ENCODE data around the gene OR5AN1.
"Not testable (repeated sequence)": the region's sequence is repeated elsewhere in the genome, so short reads cannot be mapped to it uniquely, and the experiment has no call there.

OR5AN1 gene

GRCh38 chr11:59358595-59358994, at the start of gene OR5AN1:
OR5AN1 (plus strand) TSS chr11:59358895; CDS start chr11:59364459, 5,564 bp downstream.
- DNase-seq (ENCODE audit: low spot score), result no peak

GRCh38 chr11:59335001-59335400, 23.7 kb upstream of the OR5AN1 start:
- DNase-seq (ENCODE audit: low spot score), result no peak

- no peak for DNase-seq (ENCODE audit: low spot score)
Measured at GRCh38 chr11:59336176-59336575, 22.5 kb upstream of the OR5AN1 start.

GRCh38 chr11:59336931-59337330, 21.8 kb upstream of the OR5AN1 start:
- no peak for DNase-seq (ENCODE audit: low spot score)

- DNase-seq (ENCODE audit: low spot score), result not testable (repeated sequence)
Measured at GRCh38 chr11:59349657-59350056, 9.0 kb upstream of the OR5AN1 start.

- no peak for DNase-seq (ENCODE audit: low spot score)
Measured at GRCh38 chr11:59355226-59355625, 3.5 kb upstream of the OR5AN1 start.

- DNase-seq (ENCODE audit: low spot score), result no peak
Measured at GRCh38 chr11:59356561-59356960, 2.1 kb upstream of the OR5AN1 start.

GRCh38 chr11:59358020-59358419, 675 bp upstream of the OR5AN1 start:
- DNase-seq (ENCODE audit: low spot score), result no peak

GRCh38 chr11:59365232-59366018, 6.7 kb downstream of the OR5AN1 start:
- DNase-seq (ENCODE audit: low spot score), result no peak

GRCh38 chr11:59368238-59369022, 9.7 kb downstream of the OR5AN1 start:
- DNase-seq (ENCODE audit: low spot score), result no peak

GRCh38 chr11:59372324-59372723, 13.6 kb downstream of the OR5AN1 start:
- DNase-seq (ENCODE audit: low spot score), result not testable (repeated sequence)

- no peak for DNase-seq (ENCODE audit: low spot score)
Measured at GRCh38 chr11:59380263-59381059, 21.8 kb downstream of the OR5AN1 start.

- no peak for DNase-seq (ENCODE audit: low spot score)
Measured at GRCh38 chr11:59394186-59394585, 35.5 kb downstream of the OR5AN1 start.

GRCh38 chr11:59400461-59401261, 42.0 kb downstream of the OR5AN1 start:
- DNase-seq (ENCODE audit: low spot score), result no peak

GRCh38 chr11:59401262-59401552, 42.5 kb downstream of the OR5AN1 start:
- no peak for DNase-seq (ENCODE audit: low spot score)

GRCh38 chr11:59403546-59403945, 44.9 kb downstream of the OR5AN1 start:
- DNase-seq (ENCODE audit: low spot score), result no peak

- no peak for DNase-seq (ENCODE audit: low spot score)
Measured at GRCh38 chr11:59413646-59414045, 55.0 kb downstream of the OR5AN1 start.

GRCh38 chr11:59415111-59415510, 56.4 kb downstream of the OR5AN1 start:
- no peak for DNase-seq (ENCODE audit: low spot score)

GRCh38 chr11:59416613-59417012, 57.9 kb downstream of the OR5AN1 start:
- DNase-seq (ENCODE audit: low spot score), result no peak

GRCh38 chr11:59417023-59417422, 58.3 kb downstream of the OR5AN1 start:
- DNase-seq (ENCODE audit: low spot score), result no peak

- DNase-seq (ENCODE audit: low spot score), result no peak
Measured at GRCh38 chr11:59418156-59418555, 59.5 kb downstream of the OR5AN1 start.

Measured in ecto neural progenitor cell (in vitro differentiated cells).